K562 (cell line): ENCODE measurements around the gene TTC5. TPM values are rescaled to one million over a fixed set of nuclear protein-coding genes. Genes with fewer than 3 reads are reported as not detected.

Experiments
- ADNP ChIP-seq: fragments of 200-800 bp; sonication (Bioruptor generic); IDR thresholded peaks from 2 replicates; pipeline ENCODE4 v1.6.1; 2016; ENCODE audit warnings: missing genetic modification characterization, missing compliant biosample characterization
- ATF7 ChIP-seq: fragments of 450-650 bp; IDR thresholded peaks from 2 replicates; pipeline ENCODE4 v1.7.1; 2014; ENCODE audit warnings: mild to moderate bottlenecking, moderate library complexity
- COPS2 ChIP-seq: fragments of 450-650 bp; conservative IDR thresholded peaks from 2 replicates; pipeline ENCODE4 v1.6.1; 2016; ENCODE audit warnings: mild to moderate bottlenecking, moderate library complexity
- CSDE1 ChIP-seq, 2 experiments: fragments of 450-650 bp; IDR thresholded peaks; 2 replicates each; pipeline ENCODE4 v1.6.1; 2016; ENCODE audit warnings: mild to moderate bottlenecking in 1 of 2
- ESRRA ChIP-seq: fragments of 450-650 bp; IDR thresholded peaks from 2 replicates; pipeline ENCODE4 v1.6.1; 2014; ENCODE audit warnings: low read depth, mild to moderate bottlenecking, moderate library complexity, borderline replicate concordance
- GMEB1 ChIP-seq: fragments of 250-450 bp; sonication (Bioruptor Pico); IDR thresholded peaks from 2 replicates; pipeline ENCODE4 v1.4.0; 2020; ENCODE audit warnings: mild to moderate bottlenecking
- NR2C1 ChIP-seq, 2 experiments: fragments of 450-650 bp; IDR thresholded peaks; 2 replicates each; pipeline ENCODE4 v1.6.1; 2017; ENCODE audit warnings: mild to moderate bottlenecking in 2 of 2, antibody characterized with exemption in 1 of 2, inconsistent platforms in 1 of 2, missing compliant biosample characterization in 1 of 2, missing genetic modification characterization in 1 of 2
- NR2C2 ChIP-seq, 2 experiments: fragments of 200-800 bp in 1 of 2; sonication (Bioruptor generic) in 1 of 2; sonication (generic) in 1 of 2; formaldehyde crosslinking in 1 of 2; IDR thresholded peaks; 2 replicates each; pipeline versions ENCODE4 v1.6.1 to v1.8.0; 2016 to 2022; ENCODE audit warnings: mild to moderate bottlenecking in 1 of 2, missing compliant biosample characterization in 1 of 2, missing genetic modification characterization in 1 of 2, missing genetic modification reagents in 1 of 2
- SPI1 ChIP-seq: IDR thresholded peaks from 2 replicates; pipeline ENCODE4 v1.6.1; 2011; ENCODE audit warnings: low read depth, low read length, control low read depth, borderline replicate concordance
- STAT5B ChIP-seq: fragments of 250-450 bp; sonication (Bioruptor Pico); IDR thresholded peaks from 2 replicates; pipeline ENCODE4 v1.8.0; 2021; ENCODE audit warnings: mild to moderate bottlenecking, inconsistent platforms
- ZKSCAN8 ChIP-seq: fragments of 200-800 bp; sonication (Bioruptor generic); IDR thresholded peaks from 2 replicates; pipeline ENCODE4 v1.6.1; 2016; ENCODE audit warnings: missing genetic modification characterization, missing compliant biosample characterization
- ZMIZ1 ChIP-seq, 2 experiments: fragments of 150-350 bp in 1 of 2; IDR thresholded peaks; 2 replicates each; pipeline ENCODE4 v1.6.1; 2012 to 2016; ENCODE audit warnings: low read depth in 2 of 2, low read length in 2 of 2, mild to moderate bottlenecking in 1 of 2, moderate library complexity in 1 of 2
- polyA plus RNA-seq, 8 experiments: library from polyadenylated mRNA; depleted of rRNA in 4 of 8; stranded (reverse) in 5 of 8; unstranded in 3 of 8; fragments of >200 nt; fragmentation: Nextera tagmentation in 2 of 8; fragmentation: Illumina TruSeq in 1 of 8; extraction: Ambion mirVana in 2 of 8; extraction: Trizol in 1 of 8; gene quantifications; 2 replicates each; pipeline versions ENCODE4 v1.2.1 to v1.2.3, GENCODE V29; 2011 to 2014; ENCODE audit warnings: inconsistent platforms in 1 of 8, missing spikeins in 1 of 8
- total RNA-seq, 7 experiments: library from RNA; depleted of rRNA in 6 of 7; stranded (reverse); fragments of >200 nt in 6 of 7; fragmentation: Illumina TruSeq in 2 of 7; extraction: Trizol in 2 of 7; gene quantifications; 2 replicates each; pipeline versions ENCODE4 v1.2.1 to v1.2.3, GENCODE V29; 2011 to 2021; ENCODE audit warnings: low replicate concordance in 1 of 7

TTC5 gene
- total and polyA plus RNA-seq, 9 of the 15 experiments (the other 6 are each of a cell fraction or from before 2014, with no cell fraction given), result 4.8 to 17.1 (median 7.5) TPM

GRCh38 chr14:20332431-20332787, 26.7 kb upstream of the TTC5 start (continued):
- TF ChIP-seq GMEB1 (CRISPR knock-in tag) (no peak), ATF7 (no peak), COPS2 (no peak), NR2C2 (CRISPR knock-in tag; IDR thresholded peaks at IDR 0.05) (no peak), NR2C2 (tag; IDR thresholded peaks at IDR 0.05) (peak; percentile 63; the same call in 1 of the 2 replicates), NR2C1 (IDR thresholded peaks at IDR 0.05) (peak; percentile 23; the same call in 1 of the 2 replicates), NR2C1 (tag; IDR thresholded peaks at IDR 0.05) (no peak), ZKSCAN8 (CRISPR knock-in tag) (no peak), ZMIZ1 (IDR thresholded peaks at IDR 0.05; ENCODE audit: low read depth in 2 of 2, low read length in 2 of 2) (no peak), ESRRA (peak; percentile 90), CSDE1 (IDR thresholded peaks at IDR 0.05) (no peak), SPI1 (no peak), ADNP (tag) (no peak), STAT5B (CRISPR knock-in tag) (no peak)
- TF ChIP-seq, all 486 proteins: peak for 3
